Smooth muscle cell of the brain vasculature (primary cell): ENCODE results near the gene MSH5.
"Not testable (repeated sequence)": the region's sequence is repeated elsewhere in the genome, so short reads cannot be mapped to it uniquely, and the experiment has no call there.

Source experiments
- DNase-seq: peaks from one replicate; pipeline ENCODE4 v3.0.0-alpha.2; 2012; ENCODE audit warnings: low read depth, low spot score

MSH5 gene

GRCh38 chr6:31739639-31740396, at the start of gene MSH5:
Gene MSH5 (plus strand): TSS chr6:31740005. CDS start chr6:31740467, 462 bp downstream.
- DNase-seq: peak; percentile 96

DNA sequence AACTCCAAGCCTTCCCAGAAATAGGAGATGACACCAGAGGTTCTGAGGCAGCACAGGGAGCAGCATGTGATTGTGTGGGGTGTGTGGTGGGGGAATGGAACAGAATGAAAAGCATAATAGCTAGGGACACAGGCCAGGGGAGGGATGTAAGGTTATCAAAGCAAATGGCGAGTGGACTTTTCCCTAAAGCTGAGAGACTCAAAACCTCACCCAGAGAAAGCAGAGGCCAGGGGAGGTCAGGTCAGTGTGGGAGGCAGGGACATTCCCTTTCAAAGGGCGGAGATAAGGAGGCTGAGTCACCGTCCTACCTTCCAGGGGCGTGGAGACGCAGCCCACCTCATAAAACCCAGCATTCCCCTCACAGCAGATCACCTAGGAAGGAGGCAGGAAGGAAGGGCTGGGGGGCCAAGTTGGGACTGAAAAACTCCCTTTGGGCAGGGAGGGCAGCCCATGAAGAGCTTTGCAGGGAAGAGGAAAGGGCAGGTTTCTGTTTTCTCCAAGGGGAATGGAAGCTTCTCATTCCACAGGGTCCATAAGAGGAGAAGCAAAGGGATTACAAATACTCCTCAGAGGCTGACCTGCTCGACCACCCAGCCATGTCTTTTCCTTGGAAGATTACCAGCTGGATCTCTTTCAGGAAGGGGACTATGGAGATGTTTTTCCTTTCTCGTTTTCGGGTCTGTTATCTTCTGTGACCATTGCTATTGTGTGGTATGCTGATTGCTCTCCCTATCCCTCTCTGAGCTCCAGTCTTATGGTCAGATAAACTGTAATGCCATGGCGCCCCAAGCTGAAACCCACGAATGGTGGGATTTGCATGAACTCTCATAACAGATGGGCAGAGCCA, 49.4 kb upstream of the MSH5 start:
- DNase-seq: no peak

DNA sequence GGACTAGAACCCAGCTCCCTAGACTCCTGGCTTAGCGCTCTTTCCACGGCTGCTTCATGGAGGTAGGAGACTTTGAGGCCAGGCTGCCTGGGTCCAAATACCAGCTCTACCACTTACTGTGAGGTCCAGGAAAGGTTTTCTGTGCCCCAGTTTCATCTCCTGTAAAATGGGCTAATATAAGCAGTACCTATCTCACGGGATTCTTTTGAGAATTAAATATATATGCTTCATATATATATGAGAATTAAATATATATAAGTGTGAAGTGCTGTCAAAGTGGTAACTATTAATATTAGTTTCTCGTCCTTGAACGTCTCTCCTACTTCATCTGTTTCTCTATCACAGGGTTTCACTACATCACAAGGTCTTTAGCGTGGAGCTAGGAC, 48.7 kb upstream of the MSH5 start:
- DNase-seq: no peak

DNA sequence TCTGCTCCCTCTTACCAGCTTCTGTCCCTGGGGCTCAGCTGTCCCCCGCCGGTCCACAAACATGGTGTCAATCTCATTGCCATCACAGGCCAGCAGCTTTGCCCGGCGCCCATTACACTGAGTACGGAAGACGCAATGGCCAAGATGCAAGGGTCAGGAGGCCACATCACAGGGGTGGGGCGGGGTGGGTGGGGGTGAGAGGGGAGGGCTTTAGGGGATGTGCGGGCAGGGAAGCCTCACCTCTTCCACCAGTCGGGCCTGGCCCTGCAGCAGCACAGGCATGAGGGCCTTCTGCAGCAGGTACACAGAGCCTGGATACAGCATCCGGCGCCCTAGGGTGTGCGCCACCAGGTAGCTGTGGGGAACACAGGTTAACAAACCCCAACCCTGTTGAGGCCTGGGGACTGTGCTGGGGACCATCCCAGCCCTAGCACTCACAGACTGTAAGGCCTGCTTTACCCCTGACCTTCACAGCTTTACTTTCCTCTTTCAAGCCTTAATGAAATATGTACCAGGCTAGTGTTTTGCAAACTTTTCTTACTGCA, 48.2 kb upstream of the MSH5 start:
- DNase-seq: no peak

GRCh38 chr6:31692353-31692752, 47.5 kb upstream of the MSH5 start:
- no peak for DNase-seq

GRCh38 chr6:31692886-31693285, 46.9 kb upstream of the MSH5 start:
- no peak for DNase-seq

DNA sequence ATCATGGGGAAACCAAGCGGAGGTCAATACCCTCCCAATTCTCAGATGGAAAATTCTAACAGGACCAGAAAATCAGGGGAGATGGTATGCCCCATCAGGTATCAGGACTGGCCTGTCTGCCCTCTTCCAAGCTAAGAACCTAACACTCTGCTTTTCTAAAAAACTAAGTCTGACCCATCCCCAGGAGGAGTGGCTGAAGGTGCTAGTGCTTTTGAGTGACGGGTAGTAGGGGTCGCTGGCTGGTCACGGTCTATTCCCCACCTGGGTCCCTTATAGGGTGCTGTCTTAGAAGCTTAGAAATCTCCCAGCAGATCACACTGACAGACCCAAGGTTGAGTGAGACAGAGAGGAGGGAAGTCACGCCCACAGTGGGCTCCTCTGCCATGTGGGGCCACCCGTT, 46.3 kb upstream of the MSH5 start:
- DNase-seq: no peak

GRCh38 chr6:31697555-31697954, 42.2 kb upstream of the MSH5 start:
- no peak for DNase-seq

DNA sequence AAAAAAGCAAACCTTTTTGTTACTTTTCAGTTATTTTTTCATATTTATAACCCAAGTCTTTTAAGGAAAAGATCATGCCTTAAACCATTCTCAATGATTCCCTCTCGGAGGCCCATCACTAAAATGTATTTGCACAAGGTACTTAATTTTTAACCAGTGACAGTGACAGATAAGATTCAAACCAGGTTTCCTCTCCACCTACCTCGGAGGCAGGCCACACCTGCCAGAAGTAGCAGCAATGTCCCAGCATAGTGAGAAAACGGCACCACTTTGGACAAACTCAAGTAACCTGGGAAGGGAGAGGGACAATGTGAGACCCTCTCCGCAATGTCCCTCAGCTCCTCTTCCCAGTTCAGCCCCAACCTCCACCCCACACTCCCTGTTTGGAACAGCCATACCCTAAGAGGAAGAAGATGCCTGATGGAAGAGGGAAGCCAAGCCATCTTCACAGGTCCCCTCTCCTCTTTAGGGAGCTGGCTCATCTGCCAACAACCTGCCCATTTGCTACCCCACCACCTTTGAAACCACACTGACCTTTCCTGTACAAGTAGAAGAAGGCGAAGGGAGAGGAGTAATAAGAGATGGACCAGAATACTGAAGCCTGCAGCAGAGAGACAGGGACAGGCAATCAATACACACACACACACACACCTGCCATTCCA, 38.9 kb upstream of the MSH5 start:
- DNase-seq: no peak

DNA sequence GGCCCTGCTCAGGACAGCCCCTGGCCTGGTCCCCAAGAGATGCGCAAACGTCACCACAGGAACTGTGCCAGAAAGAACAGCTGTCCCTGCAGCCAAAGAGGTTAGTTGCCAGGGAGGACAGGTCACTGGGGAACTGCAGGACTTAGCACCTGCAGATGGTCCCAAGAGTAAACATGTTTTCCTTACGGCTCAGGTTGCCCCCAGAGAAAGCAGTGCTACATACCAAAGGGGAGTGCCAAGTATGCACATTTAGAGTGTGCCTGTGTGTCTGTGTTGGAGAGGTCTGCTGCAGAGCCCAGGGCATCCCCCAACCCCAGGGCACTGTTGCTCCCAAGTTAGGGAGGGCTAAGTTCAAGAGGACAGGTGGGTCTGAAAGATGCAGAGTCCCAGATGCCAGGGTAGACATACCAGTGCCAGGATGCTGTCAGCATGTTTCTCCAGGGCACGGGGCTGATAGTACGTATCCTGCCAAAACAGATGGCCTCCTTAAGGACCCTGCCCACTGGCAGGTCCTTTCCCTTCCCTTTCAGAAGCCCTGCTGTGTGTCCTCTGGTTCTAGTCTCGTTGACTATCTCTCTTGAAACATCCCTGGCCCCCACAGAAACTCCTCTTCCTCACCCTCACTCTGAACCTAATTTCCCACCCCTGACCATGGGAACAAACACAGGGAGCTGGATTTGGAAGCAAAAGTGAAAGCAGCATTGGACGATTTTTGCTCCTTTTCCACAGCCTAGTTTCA, 38.0 kb upstream of the MSH5 start:
- DNase-seq: no peak

DNA sequence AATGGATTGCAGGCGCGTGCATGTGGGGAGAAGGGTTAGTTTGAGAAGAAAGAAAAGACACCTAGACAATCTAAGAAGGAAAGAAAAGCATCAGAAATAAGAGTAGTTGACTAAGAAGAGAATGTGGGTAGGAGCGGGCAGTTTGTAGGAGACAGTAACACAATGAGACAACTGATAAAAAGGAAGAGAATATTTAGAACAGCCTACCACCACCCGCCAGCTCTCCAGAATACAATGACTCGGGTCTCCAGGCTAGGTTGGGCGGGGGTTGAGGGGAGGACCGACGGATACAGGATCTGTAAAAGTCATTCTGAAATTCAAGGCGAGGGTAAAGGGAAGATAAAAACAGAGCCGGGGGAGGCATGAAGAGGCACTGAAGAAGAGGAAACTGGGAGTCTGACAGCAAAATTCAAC, 37.4 kb upstream of the MSH5 start:
- DNase-seq: no peak

DNA sequence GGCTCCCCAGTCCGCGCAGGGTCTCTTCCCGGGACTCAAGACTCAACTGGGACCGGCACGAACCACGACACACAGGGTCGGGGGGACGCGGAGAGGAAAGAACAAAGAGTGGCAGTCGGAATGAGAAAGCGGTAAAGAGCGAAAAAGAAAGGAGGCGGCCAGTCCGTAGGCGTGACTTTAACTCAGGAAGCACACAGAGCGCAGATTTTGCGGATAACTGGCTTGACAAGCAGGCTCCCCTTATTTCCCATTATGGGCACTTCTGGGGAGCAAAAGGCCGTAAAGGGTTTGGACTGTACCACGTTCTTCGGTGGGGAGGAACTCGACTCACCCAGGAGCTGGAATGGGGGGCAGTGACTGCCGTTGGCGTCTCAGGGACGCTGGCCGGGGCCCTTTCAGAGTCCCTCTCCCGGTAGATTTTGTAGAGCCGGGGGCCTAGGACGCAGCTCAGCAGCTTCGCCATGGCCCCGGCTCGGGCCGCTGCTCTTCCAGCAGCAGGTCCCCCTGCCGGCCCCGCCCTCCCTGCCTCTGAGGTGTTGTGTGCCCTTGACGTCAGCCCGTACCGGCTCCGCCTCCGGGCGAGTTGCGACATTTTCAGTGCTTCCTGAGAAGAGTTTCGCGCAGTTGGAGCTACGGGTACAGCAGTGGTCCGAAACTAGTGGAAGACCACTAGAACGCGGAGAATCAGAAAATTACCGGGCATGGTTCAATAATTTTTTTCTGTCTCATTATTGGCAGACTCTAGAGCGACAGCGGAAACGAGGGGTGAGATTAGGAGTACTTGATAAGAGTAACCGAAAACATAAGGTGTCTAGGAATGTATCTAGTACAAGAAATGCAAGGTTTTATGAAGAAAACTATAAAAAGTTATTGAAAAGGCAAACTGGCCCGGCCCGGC, 36.7 kb upstream of the MSH5 start, which contains the start of gene ABHD16A:
TSS of gene ABHD16A (minus strand) at position 506 of the 898 bp plus-strand sequence. CDS start at position 463, 43 bp downstream.
- peak; percentile 99 for DNase-seq

GRCh38 chr6:31705931-31706330, 33.9 kb upstream of the MSH5 start:
- no peak for DNase-seq

- no peak for DNase-seq
Observed at GRCh38 chr6:31706599-31706998, 33.2 kb upstream of the MSH5 start, which contains the start of gene LY6G6F. Gene LY6G6F (plus strand): TSS chr6:31706866. CDS start chr6:31706907, 41 bp downstream.

- no peak for DNase-seq
Observed at GRCh38 chr6:31707701-31708100, 32.1 kb upstream of the MSH5 start.

DNA sequence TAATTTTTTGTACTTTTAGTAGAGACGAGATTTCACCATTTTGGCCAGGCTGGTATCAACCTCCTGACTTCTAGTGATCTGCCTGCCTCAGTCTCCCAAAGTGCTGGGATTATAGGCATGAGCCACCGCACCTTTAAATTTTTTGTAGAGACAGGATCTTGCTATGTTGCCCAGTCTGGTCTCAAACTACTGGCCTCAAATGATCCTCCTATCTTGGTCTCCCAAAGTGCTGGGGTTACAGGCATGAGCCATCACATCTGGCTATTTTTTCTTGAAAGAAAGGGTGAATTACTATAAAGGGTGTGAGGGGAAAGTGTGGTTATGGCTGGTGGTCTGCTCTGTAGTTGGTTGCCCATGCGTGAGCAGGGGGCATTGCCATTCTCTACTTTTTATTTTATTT, 31.6 kb upstream of the MSH5 start:
- no peak for DNase-seq

DNA sequence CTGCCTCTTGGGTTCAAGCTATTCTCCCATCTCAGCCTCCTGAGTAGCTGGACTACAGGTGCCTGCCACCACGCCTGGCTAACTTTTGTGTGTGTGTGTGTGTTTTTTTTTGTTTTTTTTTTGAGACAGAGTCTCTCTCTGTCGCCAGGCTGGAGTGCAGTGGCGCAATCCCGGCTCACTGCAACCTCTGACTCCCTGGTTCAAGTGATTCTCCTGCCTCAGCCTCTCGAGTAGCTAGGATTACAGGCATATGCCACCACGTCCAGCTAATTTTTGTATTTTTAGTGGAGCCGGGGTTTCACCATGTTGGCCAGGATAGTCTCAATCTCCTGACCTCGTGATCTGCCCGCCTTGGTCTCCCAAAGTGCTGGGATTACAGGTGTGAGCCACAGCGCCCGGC, 30.6 kb upstream of the MSH5 start:
- not testable (repeated sequence) for DNase-seq

DNA sequence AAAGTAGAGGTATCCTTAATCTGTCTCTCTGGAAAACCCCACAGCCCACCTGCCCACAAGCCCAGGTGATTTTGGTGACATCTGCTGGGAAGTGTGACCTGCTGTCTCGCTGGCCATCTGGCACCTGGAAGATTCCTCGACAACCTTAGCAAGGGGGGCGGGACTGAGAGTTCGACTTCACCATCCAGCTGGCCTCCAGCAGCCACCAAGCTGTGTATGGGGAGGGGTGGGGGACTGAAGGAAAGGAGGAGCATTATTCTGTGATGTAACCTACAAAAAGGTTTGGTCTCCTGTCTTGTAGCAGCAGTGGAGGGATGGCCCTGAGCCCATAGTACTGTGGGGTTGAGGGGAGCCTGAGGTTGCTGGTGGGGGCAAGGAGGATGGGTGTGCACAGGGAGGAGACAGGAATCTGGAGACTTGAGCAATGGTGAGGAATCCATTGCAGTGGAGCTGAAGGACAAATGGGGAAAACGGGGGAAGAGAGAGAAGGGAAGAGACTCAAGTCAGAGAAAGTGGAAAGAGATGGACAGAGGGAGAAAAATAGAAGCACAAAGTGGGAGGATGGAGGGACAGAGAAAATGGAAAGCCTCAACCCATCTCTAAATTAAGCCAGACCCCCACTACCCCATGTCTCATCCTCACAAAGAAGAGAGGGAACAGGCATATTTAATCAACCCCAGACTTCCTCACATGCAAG, 29.1 kb upstream of the MSH5 start:
- DNase-seq: no peak

DNA sequence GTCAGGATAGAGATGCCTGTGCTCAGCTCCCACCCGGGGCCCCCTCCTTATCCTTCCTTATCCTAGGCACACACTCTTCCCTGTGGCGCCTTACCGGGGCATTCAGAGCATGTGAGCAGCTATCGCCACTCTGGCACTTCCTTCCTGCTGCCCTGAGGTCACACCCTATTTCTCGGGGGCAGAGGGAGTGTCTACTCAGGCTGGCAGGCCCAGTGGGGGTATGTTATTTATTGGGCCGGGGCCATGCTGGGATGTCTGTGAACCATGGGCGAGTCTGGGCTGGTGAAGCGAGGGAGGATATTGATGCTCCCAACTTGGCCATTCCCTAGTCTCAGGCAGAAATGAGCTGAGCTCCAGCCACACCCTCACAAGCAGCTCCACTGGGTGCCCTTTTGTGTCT, 28.6 kb upstream of the MSH5 start:
- DNase-seq: no peak

DNA sequence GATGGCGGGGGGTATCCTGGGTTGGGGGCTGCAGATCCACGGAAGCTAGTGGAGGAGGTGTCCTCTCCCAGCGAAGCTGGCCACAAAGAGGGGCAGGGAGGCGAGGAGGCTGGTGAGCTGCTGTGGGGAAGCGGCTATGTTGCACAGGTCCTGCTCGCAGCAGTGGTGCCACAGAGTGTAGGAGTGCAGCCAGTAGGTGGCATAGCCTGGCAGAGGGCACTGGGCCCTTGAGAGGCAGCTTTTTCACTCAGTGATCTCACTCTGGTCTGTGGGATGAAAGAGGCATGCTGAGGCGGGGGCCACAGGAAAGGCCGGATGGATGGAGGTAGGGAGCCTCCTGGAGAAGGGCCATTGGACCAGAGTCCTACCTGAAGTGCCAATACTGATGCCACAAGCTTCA, 27.5 kb upstream of the MSH5 start:
- no peak for DNase-seq
